ENCODE results near the gene CDCA8. TPM values are rescaled to one million over a fixed set of nuclear protein-coding genes. Genes with fewer than 3 reads are reported as not detected.

Gene CDCA8
- total RNA-seq, 1 experiment from 2014 or later, result 51.7 TPM

DNA sequence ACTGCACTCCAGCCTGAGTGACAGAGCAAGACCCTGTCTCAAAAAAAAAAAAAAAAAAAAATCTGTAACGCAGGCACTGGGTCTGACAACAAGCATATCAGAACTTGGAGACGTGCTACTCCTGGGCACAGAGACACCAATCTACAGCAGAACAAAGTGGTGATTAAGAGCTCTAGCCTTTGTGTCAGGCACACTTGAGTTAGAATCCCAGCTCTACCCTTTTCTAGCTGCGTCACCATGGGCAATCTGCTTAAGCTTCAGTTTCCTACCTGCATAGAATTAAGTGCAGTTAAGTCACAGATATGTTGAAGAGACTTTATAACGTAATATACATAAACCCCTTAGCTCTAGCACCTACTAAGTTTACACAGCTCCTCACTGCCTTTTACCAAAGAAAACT, 3.4 kb upstream of the CDCA8 start:
- TF ChIP-seq, protein P1, sequence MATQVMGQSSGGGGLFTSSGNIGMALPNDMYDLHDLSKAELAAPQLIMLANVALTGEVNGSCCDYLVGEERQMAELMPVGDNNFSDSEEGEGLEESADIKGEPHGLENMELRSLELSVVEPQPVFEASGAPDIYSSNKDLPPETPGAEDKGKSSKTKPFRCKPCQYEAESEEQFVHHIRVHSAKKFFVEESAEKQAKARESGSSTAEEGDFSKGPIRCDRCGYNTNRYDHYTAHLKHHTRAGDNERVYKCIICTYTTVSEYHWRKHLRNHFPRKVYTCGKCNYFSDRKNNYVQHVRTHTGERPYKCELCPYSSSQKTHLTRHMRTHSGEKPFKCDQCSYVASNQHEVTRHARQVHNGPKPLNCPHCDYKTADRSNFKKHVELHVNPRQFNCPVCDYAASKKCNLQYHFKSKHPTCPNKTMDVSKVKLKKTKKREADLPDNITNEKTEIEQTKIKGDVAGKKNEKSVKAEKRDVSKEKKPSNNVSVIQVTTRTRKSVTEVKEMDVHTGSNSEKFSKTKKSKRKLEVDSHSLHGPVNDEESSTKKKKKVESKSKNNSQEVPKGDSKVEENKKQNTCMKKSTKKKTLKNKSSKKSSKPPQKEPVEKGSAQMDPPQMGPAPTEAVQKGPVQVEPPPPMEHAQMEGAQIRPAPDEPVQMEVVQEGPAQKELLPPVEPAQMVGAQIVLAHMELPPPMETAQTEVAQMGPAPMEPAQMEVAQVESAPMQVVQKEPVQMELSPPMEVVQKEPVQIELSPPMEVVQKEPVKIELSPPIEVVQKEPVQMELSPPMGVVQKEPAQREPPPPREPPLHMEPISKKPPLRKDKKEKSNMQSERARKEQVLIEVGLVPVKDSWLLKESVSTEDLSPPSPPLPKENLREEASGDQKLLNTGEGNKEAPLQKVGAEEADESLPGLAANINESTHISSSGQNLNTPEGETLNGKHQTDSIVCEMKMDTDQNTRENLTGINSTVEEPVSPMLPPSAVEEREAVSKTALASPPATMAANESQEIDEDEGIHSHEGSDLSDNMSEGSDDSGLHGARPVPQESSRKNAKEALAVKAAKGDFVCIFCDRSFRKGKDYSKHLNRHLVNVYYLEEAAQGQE (IDR thresholded peaks at IDR 0.05; ENCODE audit: low read depth), result no peak
- TF ChIP-seq ELF1 (IDR thresholded peaks at IDR 0.05; ENCODE audit: borderline replicate concordance, low read depth) (no peak), TCF7L2 (IDR thresholded peaks at IDR 0.05; ENCODE audit: borderline replicate concordance, extremely low read depth, insufficient read depth, insufficient read length) (no peak), YY1 (IDR thresholded peaks at IDR 0.05; ENCODE audit: extremely low read depth, insufficient replicate concordance, low read depth, low read length) (no peak), RAD21 (IDR thresholded peaks at IDR 0.05; ENCODE audit: low read depth) (no peak), EZH2phosphoT487 (IDR thresholded peaks at IDR 0.05; ENCODE audit: borderline replicate concordance) (no peak), CEBPB (IDR thresholded peaks at IDR 0.05; ENCODE audit: low read depth) (no peak), POLR2A (IDR thresholded peaks at IDR 0.05; ENCODE audit: borderline replicate concordance, extremely low read depth, insufficient read depth, insufficient read length) (no peak), ZNF274 (IDR thresholded peaks at IDR 0.05; ENCODE audit: low read depth, low read length) (no peak), JUND (IDR thresholded peaks at IDR 0.05) (no peak), SIN3A (IDR thresholded peaks at IDR 0.05; ENCODE audit: low read depth) (no peak), FOSL1 (IDR thresholded peaks at IDR 0.05; ENCODE audit: low read depth) (no peak), SP1 (IDR thresholded peaks at IDR 0.05; ENCODE audit: low read depth) (no peak)
- TF ChIP-seq, protein P2, sequence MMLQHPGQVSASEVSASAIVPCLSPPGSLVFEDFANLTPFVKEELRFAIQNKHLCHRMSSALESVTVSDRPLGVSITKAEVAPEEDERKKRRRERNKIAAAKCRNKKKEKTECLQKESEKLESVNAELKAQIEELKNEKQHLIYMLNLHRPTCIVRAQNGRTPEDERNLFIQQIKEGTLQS (IDR thresholded peaks at IDR 0.05), result no peak

More for the DNA sequence above, 3.4 kb upstream of the CDCA8 start:
- Histone ChIP-seq H3K4me3 (replicated peaks in 1 of 2; ENCODE audit: low read depth in 1 of 2, low read length in 2 of 2) (peak overlapping the region; percentile 97 to 100), H3K27ac (ENCODE audit: low read depth, low read length) (no peak overlapping the region), H4K20me1 (ENCODE audit: insufficient read depth) (no peaks in the 10 kb centered on the region), H3K9ac (ENCODE audit: low read length) (peak overlapping the region; percentile 99), H3K9me3 (ENCODE audit: control insufficient read depth in 1 of 2, insufficient read depth in 1 of 2, low read depth in 1 of 2, low read length in 2 of 2) (no peaks in the 10 kb centered on the region), H3K9me2 (ENCODE audit: insufficient read depth) (no peaks in the 10 kb centered on the region), H3K79me2 (ENCODE audit: insufficient read depth, low read length) (peaks cover 53% of the 10 kb centered on the region), H3K4me1 (ENCODE audit: control insufficient read depth in 1 of 2, insufficient read depth in 2 of 2, low read length in 2 of 2) (peaks cover 16 to 22% of the 10 kb centered on the region in 2 experiments), H3K4me2 (ENCODE audit: low read length) (peak overlapping the region; percentile 90), H3K36me3 (ENCODE audit: control insufficient read depth in 1 of 2, insufficient read depth in 2 of 2, low read length in 2 of 2) (peaks cover 14 to 21% of the 10 kb centered on the region in 2 experiments), H2AFZ (ENCODE audit: low read depth, low read length, poor library complexity, severe bottlenecking) (no peak overlapping the region), H3K27me3 (ENCODE audit: insufficient read depth, low read length) (no peaks in the 10 kb centered on the region)
- intact Hi-C loops (cut with micrococcal nuclease), result loop anchor here (10.0 kb wide), 1 partner anchor 1114 kb away; no protein-coding TSS in a partner anchor
- POLR2A ChIA-PET, result no interaction called here
- no TSS peak for BruUV-seq (replicated peaks)
- DNase-seq (ENCODE audit: low read depth, low spot score) (no peak), ATAC-seq (no peak)
- CTCF ChIA-PET, result no interaction called here
- RAD21 ChIA-PET (ENCODE audit: low non-redundant PET in 1 of 2, low total read pairs in 2 of 2, uncharacterized antibody in 2 of 2, unreplicated experiment in 2 of 2), result no interaction called here
